Stimulated activated CD8-positive, alpha-beta memory T cell treated with anti-CD3 and anti-CD28 coated beads, Interleukin-2, amount 100 ng/mL, for 48 hours (primary cell): ENCODE measurements around the gene BEX4.
"Not testable (repeated sequence)": the region's sequence is repeated elsewhere in the genome, so short reads cannot be mapped to it uniquely, and the experiment has no call there.

ENCODE experiments used
- DNase-seq, 2 donors: peaks; one replicate each; pipeline ENCODE4 v3.0.0-alpha.2; 2020; ENCODE audit warnings: low read depth in 2 of 2

The BEX4 gene, protein sequence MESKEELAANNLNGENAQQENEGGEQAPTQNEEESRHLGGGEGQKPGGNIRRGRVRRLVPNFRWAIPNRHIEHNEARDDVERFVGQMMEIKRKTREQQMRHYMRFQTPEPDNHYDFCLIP

DNA sequence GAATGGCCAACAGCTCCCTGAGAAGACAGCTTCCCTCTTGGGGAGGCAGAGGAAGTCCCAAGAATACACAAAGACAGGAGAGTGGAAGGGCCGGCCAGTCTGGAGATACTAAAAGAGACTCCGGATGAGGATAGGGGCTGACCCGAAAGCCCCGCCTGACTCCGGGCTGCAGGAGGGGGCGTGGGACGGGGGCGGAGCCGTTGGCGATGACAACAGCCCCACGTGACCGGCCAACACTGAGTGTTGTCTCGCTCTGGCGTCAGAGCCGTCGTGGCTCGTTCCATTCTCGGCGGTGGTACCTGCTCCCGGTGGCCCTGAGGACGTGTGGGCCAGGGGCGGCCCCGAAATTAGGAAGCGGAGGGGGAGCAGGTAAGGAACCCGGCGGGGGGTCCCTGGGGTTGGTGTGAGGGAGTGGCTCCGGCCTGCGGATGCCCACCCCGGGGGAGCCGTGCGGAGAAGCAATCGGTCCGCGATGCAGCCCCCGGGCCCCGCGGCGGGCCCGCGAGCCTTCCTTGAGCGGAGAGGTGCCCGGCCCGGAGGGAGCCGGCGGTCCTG lies at the start of gene BEX4:
Gene BEX4 (plus strand): TSS at position 239 of the 555 bp plus-strand sequence. CDS start 1,046 bp downstream, outside the sequence.
- peak; percentile 63 to 66 for DNase-seq

DNA sequence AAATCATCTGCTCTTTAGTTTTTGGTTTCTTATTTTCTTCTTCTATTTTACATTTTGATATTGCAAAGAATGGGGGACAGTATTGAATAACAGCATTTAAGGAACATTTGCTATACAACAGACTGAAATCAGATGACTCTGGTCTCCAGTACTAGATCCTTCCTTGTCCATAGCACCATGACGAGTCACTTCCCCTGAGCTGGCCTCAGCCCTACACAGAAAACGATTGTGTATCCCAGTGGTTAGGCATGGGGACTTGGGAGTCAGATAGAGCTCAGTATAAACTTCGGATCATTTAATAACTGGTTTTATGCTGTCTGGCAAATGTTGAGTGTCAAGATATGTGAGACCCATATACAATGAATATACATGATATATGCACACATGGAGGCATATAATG lies 44.7 kb upstream of the BEX4 start:
- DNase-seq, result no peak

DNA sequence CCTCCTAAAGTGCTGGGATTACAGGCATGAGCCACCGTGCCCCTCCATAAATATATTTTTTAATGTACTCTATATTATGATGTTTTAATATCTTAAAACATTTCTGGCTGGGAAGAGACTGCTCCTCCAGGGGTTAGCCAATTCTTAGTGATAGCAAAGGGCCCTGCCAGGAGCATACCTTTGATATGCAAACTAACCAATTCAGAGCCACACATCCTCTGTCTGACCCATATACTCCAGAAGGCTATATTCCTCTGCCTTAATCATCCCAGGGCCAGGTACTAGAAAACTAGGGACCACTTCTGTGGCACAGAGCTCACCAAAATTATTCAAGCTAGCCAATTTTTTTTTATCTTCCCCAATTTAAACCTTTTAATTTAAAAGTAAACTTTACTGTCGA lies 43.6 kb upstream of the BEX4 start:
- no peak for DNase-seq

DNA sequence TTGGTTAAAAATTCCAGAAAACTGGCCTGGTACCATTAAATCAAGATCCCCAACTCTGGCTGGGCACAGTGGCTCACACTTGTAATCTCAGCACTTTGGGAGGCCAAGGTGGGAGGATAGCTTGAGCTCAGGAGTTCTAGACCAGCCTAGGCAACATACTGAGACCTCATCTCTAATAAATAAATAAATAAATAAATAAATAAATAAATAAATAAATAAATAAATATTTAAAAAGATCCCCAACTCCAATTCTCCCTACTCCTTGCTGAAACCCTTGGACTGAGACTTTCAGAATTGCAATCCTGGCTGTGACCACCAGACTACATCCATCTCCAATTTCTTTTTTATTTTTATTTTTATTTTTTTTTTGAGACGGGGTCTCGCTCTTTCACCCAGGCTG lies 39.7 kb upstream of the BEX4 start:
- not testable (repeated sequence) for DNase-seq

DNA sequence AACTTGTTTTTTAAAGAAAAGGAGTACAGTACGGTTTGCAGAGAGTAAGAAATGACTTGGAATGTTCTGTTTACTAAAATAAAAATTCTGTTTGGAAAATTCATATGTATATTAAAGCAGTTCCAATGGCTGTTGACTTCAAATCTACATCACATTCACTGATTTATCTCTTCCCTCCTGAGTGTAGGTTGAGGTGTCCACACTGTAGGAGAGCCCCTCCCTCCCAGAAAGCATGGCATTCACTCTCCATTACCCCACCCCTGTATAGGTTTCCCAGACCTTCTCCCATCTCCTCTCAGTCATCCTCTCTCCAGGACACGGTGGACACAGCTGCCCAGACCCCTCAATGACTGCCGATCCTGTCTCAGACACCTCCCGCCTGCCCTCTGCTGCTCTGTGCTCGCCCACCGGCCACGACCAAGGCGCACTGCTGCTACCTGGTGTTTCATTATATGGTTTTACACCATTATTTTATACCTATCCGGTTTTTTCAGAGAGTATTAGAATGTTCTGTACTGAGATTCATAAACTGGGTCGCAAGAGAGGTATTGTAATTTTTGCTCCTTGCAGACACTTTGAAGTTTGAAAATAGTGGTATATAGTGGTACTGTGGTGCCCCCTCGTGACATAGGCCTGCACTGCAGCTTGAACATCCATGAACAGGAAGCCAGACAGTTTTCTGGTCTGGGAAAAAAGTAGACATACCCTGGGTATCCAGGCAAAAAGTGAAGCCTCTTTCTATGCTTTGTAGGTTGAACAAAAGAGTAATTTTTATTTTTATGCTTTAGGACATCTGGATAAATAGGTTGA lies 38.8 kb upstream of the BEX4 start:
- DNase-seq, result peak; percentile 19 to 31

DNA sequence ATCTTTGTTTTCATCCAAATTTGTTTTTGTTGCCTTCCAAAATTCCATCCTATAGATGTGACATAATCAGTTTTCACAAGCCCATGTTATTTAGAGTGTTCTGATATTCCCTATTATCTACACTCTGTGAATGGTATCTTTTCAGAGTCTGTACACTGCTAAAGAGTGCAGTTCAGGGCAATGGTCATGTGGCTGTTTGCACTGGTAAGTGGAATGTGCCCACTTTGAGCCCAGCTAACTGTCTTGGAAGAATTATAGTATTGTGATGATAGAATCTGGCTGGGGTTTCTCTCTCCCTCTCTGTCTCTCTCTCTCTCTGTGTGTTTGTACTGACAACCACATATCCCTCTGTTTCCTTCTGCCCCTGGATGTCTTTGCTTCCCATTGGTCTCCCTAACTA lies 37.4 kb upstream of the BEX4 start:
- no peak for DNase-seq

DNA sequence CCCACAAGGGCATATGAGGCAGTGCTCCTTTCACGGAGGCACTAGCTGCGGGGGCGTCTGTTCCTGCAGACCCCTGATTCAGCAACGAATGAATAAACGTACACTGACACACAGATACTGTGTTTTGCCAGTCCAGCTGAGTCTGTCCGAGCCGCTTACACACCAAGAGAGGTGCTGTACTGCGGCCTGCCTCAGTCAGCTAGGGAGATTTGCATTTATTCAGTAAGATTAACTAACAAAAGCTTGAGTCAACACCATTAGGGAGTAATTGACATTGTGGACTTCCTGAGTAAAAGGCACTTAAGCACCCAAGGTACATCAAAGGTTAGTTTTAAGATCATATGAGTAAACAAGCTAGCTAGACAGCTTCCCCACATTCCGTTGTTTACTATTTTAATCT lies 31.0 kb upstream of the BEX4 start:
- no peak for DNase-seq

DNA sequence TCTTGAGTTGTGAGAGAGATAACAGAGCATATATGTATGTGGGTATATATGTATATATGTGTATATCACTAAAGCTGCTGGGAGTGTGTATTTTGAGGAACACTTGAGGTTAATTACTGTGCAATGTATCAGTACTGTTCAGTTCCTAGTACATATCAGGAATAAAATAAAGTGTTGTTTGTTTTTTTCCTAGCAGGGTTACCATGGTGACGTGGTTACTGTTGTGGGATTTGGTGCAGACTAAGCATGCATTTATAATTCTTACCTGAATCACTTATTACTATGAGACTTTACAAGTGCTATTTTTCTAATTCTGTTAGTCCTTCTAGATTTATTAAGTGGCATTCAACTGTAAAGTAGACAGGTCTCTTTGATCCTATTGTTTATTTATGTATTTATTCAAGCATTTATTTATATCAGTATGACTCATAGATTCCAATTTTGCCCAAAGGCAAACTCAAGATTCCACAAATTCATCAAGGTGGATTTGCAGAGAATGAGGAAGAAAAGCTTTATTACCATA lies 26.9 kb upstream of the BEX4 start:
- DNase-seq, result no peak

DNA sequence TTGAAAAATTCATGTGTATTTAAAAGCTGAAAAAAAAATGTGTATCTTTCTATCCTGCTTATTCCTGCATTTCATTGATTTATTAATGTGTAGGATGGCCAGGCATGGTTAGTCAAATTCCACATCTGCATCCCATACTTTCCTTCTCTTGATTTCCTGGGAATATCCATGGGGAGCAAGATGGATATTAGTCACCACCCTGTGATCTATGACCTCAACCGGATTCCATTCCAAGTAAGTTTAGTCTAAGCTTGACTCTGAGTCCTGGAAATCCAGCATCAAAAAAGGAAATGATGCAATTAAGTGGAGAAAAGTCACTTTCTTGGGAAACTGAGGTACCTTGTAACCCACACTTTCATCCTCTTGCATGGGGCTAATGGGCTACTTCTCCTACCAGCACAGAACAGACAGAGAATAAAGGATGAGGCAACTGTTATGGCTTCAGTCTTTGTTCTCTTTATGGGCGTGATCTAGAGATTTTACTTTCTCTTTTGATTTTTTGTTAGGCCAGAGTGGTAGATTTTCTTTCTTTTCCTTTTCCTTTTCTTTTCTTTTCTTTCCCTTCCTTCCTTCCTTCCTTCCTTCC lies 17.1 kb upstream of the BEX4 start:
- DNase-seq, result no peak

DNA sequence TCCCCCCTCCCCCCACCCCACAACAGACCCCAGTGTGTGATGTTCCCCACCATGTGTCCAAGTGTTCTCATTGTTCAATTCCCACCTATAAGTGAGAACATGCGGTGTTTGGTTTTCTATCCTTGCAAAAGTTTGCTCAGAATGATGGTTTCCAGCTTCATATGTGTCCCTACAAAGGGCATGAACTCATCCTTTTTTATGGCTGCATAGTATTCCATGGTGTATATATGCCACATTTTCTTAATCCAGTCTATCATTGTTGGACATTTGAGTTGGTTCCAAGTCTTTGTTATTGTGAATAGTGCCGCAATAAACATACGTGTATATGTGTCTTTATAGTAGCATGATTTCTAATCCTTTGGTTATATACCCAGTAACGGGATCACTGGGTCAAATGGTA lies 16.2 kb upstream of the BEX4 start:
- DNase-seq, result not testable (repeated sequence)

DNA sequence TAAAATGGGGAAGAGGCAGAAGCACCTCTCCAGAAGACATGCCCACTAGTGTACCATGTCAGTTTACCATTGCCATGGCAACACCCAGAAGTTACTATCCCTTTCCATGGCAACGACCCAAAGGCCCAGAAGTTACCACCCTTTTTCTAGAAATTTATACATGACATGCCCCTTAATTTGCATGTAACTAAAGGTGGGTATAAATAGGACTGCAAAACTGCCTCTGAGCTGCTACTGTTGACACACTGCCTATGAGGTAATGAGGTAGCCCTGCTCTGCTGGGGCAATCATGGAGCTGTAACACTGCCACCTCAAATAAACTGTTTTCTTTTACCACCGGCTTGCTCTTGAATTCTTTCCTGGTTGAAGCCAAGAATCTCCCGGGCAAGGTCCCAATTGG lies 13.9 kb upstream of the BEX4 start:
- DNase-seq, result no peak

DNA sequence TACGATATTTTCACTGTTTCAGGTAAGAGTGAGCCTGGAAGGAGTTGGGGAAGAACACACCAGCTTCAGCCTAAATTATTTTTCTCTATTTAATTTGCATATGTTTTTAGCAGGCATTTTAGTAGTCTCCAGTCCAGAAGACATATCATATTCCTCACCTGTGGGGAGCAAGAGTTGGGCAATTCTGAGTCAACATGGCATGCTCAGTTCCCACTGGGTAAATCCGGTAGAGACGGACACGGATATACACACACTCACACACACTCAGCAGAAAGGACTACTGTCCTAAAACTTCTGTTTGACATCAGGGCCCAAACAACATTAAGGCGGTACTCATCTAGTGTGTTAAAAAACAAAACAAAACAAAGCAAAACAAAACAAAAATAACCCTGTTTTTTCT lies 4.9 kb upstream of the BEX4 start:
- DNase-seq, result no peak

DNA sequence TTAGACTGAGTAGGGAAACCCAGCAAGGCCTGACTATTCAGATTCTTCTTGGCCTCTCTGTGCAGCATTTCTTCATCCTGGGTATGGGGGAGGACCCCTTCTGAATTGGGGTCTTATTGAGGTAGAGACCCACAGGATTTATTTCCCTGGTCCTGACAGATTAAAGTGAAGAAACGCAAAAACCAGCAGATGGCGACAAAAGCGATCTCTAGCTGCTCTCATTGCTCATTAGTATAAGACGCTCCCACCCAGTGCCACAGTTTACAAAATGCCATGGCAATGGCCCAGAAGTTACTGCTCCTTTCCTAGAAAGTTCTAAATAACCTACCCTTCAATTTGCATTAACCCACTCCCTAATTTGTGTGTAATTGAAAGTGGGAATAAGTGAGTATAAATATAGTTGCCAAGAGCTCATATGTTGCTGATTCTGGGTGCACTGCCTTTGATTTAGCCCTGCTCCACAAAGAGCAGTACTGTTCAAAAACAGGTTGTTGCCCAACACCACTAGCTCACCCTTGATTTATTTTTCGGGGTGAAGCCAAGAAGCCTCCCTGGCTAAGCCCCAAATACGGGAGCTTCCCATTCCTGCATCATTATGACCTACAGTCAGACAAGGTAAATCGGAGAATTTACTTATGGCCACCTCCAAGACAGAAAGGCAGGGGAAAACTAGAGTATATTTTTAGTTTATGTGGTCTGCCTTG lies 3.7 kb upstream of the BEX4 start:
- no peak for DNase-seq

DNA sequence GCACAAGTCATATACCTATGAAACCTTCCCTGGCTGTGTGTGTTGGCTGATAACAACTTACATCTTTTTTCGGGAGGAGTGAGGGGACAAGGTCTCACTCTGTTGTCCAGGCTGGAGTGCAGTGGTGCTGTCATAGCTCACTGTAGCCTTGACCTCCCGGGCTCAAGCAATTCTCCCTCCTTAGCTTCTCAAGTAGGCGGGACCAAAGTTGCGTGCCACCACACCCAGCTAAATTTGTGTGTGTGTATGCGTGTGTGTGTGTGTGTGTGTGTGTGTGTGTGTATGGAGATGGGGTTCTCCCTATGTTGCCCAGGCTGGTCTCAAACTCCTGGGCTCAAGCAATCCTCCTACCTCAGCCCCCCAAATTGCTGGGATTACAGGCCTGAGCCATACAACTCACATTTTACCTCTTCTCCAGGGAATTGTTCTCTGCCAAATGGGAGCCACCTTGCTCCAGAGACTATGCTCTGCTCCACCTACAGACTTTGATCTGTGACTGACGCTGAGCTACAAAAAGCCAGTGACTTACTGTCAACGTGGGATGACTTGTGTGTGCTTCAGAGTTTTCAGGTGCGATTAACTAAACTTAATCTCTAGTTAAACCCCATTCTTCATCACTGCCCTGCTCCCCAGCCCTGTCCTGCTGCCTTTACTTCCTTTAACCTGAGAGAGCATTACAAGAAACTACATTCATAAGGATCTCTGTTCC lies 2.0 kb upstream of the BEX4 start:
- no peak for DNase-seq

DNA sequence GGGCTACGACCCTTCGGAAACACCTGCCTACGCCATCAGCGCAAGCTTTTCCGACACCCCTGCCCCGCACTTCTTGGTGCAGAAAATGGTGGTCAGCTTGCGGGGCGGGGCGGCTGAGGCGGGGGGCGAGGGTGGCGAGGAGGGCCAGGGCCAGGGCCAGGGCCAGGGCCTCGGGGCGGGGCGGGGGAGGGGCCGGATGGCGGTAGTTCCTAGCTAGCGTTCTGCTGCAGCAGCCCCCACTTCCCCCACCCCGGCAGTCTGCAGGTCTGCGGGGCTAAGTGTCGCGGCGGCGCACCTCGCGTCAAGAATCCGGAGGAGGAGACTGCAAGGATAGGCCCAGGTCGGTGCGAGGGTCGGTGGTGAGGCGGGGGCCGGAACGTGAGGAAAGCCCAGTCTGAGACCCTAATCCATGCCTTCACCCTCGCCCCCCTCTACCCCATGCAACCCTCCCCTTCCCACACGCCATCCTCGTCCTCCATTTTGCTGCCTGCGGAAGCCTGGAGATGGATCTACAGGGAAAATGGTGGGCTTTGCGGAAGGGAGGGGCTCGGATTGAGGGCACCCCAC lies 600 bp downstream of the BEX4 start:
- DNase-seq, result peak; percentile 0 to 13

DNA sequence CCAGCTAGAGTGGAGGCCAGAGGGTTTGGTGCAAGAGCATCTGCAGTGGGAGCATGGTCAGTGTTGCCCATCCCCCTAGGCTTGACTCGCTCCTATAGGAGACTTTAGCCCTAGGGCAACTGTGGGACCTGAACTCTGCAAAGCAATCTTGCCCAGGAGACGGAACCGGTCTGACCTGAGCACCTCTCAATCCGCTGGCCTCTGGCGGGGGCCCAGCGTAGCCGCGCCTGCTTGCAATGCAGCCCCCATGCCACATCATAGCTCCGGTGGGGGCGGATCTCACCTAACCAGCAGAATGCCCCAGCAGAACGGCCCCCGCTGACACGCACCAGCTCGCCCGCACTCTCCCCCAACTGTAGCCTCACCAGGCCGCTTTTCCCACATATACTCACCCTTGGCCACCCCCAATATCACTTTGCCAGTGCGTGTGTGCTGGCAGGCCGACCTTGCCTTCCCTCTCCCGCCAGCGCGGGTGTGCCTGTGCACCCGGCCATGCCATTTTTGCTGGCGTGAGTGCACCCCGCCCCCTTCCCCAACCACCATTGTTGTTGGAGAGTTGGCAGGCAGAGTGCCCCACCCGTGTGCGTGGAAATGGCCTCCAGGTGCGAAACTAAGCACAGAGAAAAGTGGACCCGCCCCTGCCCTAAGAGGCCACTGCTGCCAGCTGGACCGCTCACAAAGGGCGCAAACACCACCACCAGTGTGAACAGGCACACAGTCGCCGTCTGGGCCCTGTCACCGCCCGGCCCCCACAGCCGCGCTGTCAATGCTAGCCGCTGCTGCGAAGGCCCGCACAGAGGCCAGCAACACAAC lies 5.8 kb downstream of the BEX4 start:
- no peak for DNase-seq

DNA sequence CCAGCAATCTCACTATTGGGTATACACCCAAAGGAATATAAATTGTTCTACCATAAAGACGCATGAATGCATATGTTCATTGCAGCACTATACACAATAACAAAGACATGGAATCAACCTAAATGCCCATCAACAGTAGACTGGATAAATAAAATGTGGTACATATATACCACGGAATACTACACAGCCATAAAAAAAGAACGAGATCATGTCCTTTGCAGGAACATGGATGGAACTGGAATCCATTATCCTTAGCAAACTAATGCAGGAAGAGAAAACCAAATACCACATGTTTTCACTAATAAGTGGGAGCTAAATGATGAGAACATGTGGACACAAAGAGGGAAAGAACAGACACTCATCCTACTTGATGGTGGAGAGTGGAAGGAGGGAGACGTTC lies 11.0 kb downstream of the BEX4 start:
- not testable (repeated sequence) for DNase-seq

DNA sequence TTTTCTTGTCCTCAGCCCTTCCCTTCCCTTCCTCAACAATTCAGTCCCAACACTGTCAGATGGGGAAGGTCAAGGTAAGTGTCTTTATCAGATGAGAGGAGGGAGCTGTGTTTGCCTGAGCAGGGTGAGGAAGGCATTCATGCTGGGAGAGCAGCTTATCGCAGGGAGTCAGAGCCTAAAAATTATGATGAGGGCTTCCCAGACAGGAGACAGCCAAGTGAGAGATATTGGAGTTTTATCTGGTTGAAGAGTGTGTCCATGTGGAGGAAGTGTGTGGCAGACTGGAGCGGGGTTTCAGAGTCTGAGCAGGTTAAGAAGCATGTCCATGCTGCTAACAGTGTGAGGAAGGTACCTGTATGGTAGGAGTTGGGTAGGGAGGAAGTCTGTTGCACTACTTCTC lies 18.4 kb downstream of the BEX4 start:
- DNase-seq, result no peak

DNA sequence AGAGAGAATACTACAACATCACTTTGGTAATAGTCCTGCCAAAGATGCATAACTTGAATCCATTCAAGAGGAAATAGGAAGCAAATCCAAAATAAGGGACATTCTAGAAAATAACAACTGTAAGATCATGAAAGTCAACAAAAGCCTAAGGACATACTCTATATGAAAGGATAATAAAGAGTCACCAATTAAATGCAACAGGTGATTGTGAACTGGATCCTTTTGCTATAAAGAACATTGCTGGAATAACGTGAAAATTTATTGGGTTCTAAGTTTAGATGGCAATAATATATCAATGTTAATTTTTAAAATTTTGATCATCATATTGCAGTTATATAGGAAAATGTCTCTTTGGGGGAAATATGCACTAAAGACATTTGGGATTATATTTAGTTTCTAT lies 20.0 kb downstream of the BEX4 start:
- DNase-seq, result no peak

DNA sequence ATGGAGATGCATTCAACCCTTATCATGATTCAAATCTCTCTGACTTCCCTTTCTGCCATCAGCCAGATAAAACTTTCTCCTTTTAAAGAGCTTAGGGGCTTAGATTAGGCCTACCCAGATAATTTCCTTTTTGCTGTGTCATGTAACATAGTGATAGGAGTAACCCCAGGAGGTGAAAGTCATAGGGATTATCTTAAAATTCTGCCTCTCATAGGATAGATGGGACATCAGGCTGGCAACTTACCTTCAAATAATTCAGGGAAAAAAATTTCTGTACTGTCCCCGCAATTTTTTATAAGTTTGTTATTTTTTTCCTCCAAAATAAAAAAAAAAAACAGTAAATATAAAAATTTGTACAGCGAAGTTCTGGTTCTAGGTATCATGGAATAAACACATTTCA lies 20.7 kb downstream of the BEX4 start:
- DNase-seq, result not testable (repeated sequence)
